Measurements from ENCODE around the gene MYZAP.

The MYZAP gene

GRCh38 chr15:57591822-57592367, at the start of gene MYZAP:
MYZAP (plus strand) TSS chr15:57591904; CDS start chr15:57592035, 131 bp downstream.
- DNase-seq = no peak

- no peak for DNase-seq
These were observed 49.2 kb upstream of the MYZAP start for GRCh38 chr15:57542505-57542817.

- DNase-seq = no peak
These were observed 46.7 kb upstream of the MYZAP start for GRCh38 chr15:57544848-57545480.

- DNase-seq = no peak
These were observed 45.7 kb upstream of the MYZAP start for GRCh38 chr15:57545995-57546394.

GRCh38 chr15:57547243-57547755, 44.4 kb upstream of the MYZAP start:
- no peak for DNase-seq

GRCh38 chr15:57548351-57548750, 43.4 kb upstream of the MYZAP start:
- DNase-seq = no peak

GRCh38 chr15:57548835-57549234, 42.9 kb upstream of the MYZAP start:
- DNase-seq = no peak

GRCh38 chr15:57549935-57550334, 41.8 kb upstream of the MYZAP start:
- DNase-seq = no peak

- DNase-seq = no peak
These were observed 41.1 kb upstream of the MYZAP start for GRCh38 chr15:57550640-57551039.

GRCh38 chr15:57551715-57552677, 39.7 kb upstream of the MYZAP start:
- DNase-seq = peak; percentile 66

GRCh38 chr15:57552678-57553334, 38.9 kb upstream of the MYZAP start:
- no peak for DNase-seq

GRCh38 chr15:57553526-57553925, 38.2 kb upstream of the MYZAP start:
- no peak for DNase-seq

GRCh38 chr15:57554063-57554811, 37.5 kb upstream of the MYZAP start:
- no peak for DNase-seq

- DNase-seq = no peak
These were observed 36.9 kb upstream of the MYZAP start for GRCh38 chr15:57554812-57555179.

- DNase-seq = peak; percentile 24
These were observed 36.4 kb upstream of the MYZAP start for GRCh38 chr15:57555270-57555669.

- DNase-seq = no peak
These were observed 35.7 kb upstream of the MYZAP start for GRCh38 chr15:57556040-57556439.

GRCh38 chr15:57557267-57557666, 34.4 kb upstream of the MYZAP start:
- no peak for DNase-seq

GRCh38 chr15:57557810-57558209, 33.9 kb upstream of the MYZAP start:
- no peak for DNase-seq

- DNase-seq = peak; percentile 16
These were observed 31.8 kb upstream of the MYZAP start for GRCh38 chr15:57559875-57560274.

GRCh38 chr15:57561041-57561711, 30.5 kb upstream of the MYZAP start:
- DNase-seq = peak; percentile 57

GRCh38 chr15:57562196-57562769, 29.4 kb upstream of the MYZAP start:
- DNase-seq = no peak

GRCh38 chr15:57563416-57563815, 28.3 kb upstream of the MYZAP start:
- DNase-seq = no peak
